C4-2B (cell line): ENCODE measurements around the gene PARP15.

Experiments used
- H3K27ac ChIP-seq: fragments of 450-650 bp; 2 replicates; pipeline ENCODE4 v1.5.1; 2017
- ZFX ChIP-seq: fragments of 450-650 bp; IDR thresholded peaks from 2 replicates; pipeline ENCODE4 v1.6.1; 2017
- TF ChIP-seq, protein P1 (sequence below): fragments of 450-650 bp; conservative IDR thresholded peaks from 2 replicates; pipeline ENCODE4 v1.5.1; 2017; ENCODE audit warnings: mild to moderate bottlenecking

The PARP15 gene

GRCh38 chr3:122602011-122602710 is 24.7 kb downstream of the PARP15 start:
- H3K27ac ChIP-seq: no peak overlapping the region
- TF ChIP-seq, protein P1, sequence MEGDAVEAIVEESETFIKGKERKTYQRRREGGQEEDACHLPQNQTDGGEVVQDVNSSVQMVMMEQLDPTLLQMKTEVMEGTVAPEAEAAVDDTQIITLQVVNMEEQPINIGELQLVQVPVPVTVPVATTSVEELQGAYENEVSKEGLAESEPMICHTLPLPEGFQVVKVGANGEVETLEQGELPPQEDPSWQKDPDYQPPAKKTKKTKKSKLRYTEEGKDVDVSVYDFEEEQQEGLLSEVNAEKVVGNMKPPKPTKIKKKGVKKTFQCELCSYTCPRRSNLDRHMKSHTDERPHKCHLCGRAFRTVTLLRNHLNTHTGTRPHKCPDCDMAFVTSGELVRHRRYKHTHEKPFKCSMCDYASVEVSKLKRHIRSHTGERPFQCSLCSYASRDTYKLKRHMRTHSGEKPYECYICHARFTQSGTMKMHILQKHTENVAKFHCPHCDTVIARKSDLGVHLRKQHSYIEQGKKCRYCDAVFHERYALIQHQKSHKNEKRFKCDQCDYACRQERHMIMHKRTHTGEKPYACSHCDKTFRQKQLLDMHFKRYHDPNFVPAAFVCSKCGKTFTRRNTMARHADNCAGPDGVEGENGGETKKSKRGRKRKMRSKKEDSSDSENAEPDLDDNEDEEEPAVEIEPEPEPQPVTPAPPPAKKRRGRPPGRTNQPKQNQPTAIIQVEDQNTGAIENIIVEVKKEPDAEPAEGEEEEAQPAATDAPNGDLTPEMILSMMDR: no peak
- no peak for TF ChIP-seq ZFX

DNA sequence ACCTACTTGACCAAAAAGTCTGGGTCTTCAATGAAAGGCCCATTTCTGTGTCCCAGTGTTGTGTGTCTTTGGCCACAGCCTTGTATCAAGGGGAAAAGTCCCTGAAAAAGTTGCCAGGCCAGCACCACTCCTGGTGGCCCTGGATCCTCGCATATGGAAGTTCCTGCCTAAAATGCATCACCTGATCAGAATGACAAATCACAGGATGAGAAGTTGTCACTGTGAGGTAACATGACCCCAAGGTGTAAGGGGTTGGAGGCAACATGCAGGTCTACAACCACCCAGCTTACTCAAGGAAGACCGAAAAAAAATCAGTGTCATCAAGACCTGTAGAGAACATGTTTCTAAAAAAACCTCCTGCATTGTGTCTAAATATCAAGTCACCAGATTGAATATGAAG is 25.6 kb downstream of the PARP15 start:
- TF ChIP-seq, protein P1: no peak
- no peak for TF ChIP-seq ZFX
- H3K27ac ChIP-seq: no peak overlapping the region

- TF ChIP-seq ZFX: no peak
- TF ChIP-seq, protein P1: no peak
- no peak overlapping the region for H3K27ac ChIP-seq
These were observed 28.9 kb downstream of the PARP15 start for GRCh38 chr3:122606330-122606729.

GRCh38 chr3:122608916-122609315 is 31.5 kb downstream of the PARP15 start:
- TF ChIP-seq, protein P1: no peak
- no peak for TF ChIP-seq ZFX
- H3K27ac ChIP-seq: no peak overlapping the region

- no peak for TF ChIP-seq ZFX
- TF ChIP-seq, protein P1: no peak
- no peak overlapping the region for H3K27ac ChIP-seq
These were observed 32.5 kb downstream of the PARP15 start for GRCh38 chr3:122609798-122610559.

DNA sequence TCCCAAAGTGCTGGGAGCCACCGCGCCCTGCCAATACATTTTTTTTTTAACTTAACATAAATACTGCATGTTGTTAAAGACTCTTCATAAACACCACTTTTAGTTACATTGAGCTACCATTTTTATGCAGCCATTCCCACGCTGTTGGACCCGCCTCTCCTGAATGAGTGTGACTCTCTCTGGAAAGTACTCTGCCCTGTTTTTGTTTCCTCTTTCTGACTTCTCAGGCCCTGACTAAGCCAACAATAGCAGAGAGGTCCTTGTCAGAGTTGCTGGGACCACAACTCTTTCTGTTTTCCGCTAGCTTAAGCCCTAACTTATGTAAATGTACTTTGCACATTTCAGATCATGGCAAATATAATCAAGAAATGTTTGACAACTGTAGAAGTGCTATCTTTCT is 35.2 kb downstream of the PARP15 start:
- no peak for TF ChIP-seq ZFX
- TF ChIP-seq, protein P1: no peak
- no peak overlapping the region for H3K27ac ChIP-seq

DNA sequence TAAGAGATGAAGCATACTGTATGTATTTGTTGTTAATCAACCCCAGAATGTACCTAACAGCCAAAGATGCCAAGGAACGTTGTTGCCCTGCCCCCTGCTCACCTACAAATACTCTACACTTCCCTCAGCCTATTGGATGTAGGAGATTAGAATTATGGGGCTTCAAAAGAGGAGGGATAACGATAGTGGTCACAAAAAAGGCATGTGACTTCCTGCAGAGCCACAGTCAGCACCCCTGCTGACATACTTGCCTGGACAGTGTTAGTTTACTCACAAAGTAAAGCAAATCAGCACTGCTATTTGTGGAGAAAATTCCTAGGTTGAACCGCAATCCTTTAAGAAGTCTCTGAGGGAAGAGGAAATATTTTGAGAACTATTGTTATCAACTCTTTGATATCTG is 37.9 kb downstream of the PARP15 start:
- TF ChIP-seq, protein P1: no peak
- no peak for TF ChIP-seq ZFX
- no peak overlapping the region for H3K27ac ChIP-seq
